ENCODE results near the gene CTRL. TPM values are rescaled to one million over a fixed set of nuclear protein-coding genes. Genes with fewer than 3 reads are reported as not detected.
A peak's percentile ranks its signal among the peaks of the same experiment; 100 is the strongest.
"Not testable (repeated sequence)": the region's sequence is repeated elsewhere in the genome, so short reads cannot be mapped to it uniquely, and the experiment has no call there.

Gene CTRL
- total RNA-seq, 1 donor: 1.3 TPM

GRCh38 chr16:67922221-67922620 is 9.4 kb downstream of the CTRL start:
- no peak for DNase-seq (ENCODE audit: low read depth)

GRCh38 chr16:67919622-67920221 is 11.9 kb downstream of the CTRL start:
- no peak for DNase-seq (ENCODE audit: low read depth)
- no peak overlapping the region for H3K4me3 ChIP-seq (ENCODE audit: low read depth, low read length)

More at GRCh38 chr16:67922221-67922620, 9.4 kb downstream of the CTRL start:
- no peak for TF ChIP-seq CTCF (IDR thresholded peaks at IDR 0.05; ENCODE audit: insufficient read depth, low read depth, low read length)
- no peak overlapping the region for H3K4me3 ChIP-seq (ENCODE audit: low read depth, low read length)

GRCh38 chr16:67917852-67918236 is 13.8 kb downstream of the CTRL start:
- no peak for TF ChIP-seq CTCF (IDR thresholded peaks at IDR 0.05; ENCODE audit: insufficient read depth, low read depth, low read length)
- peak; percentile 67 for DNase-seq (ENCODE audit: low read depth)
- H3K4me3 ChIP-seq (ENCODE audit: low read depth, low read length): no peak overlapping the region

More at GRCh38 chr16:67919622-67920221, 11.9 kb downstream of the CTRL start:
- no peak for TF ChIP-seq CTCF (IDR thresholded peaks at IDR 0.05; ENCODE audit: insufficient read depth, low read depth, low read length)

- H3K4me3 ChIP-seq (ENCODE audit: low read depth, low read length): no peak overlapping the region
- DNase-seq (ENCODE audit: low read depth): no peak
- TF ChIP-seq CTCF (IDR thresholded peaks at IDR 0.05; ENCODE audit: insufficient read depth, low read depth, low read length): no peak
Measured at GRCh38 chr16:67917140-67917851, 14.4 kb downstream of the CTRL start.

GRCh38 chr16:67915831-67916723 is 15.6 kb downstream of the CTRL start:
- DNase-seq (ENCODE audit: low read depth): no peak
- TF ChIP-seq CTCF (IDR thresholded peaks at IDR 0.05; ENCODE audit: insufficient read depth, low read depth, low read length): no peak
- H3K4me3 ChIP-seq (ENCODE audit: low read depth, low read length): no peak overlapping the region

GRCh38 chr16:67915496-67915769 is 16.2 kb downstream of the CTRL start:
- DNase-seq (ENCODE audit: low read depth); H3K4me3 ChIP-seq (ENCODE audit: low read depth, low read length): not testable (repeated sequence)

Measured in fibroblast of villous mesenchyme (primary cell).